Ishikawa (cell line): Measurements from ENCODE around the gene GRIA4.

Experiments used
- CEBPB ChIP-seq: IDR thresholded peaks from 2 replicates; pipeline ENCODE4 v1.6.1; 2012
- CREB1 ChIP-seq: IDR thresholded peaks from 2 replicates; pipeline ENCODE4 v1.6.1; 2012; ENCODE audit warnings: low read depth
- EGR1 ChIP-seq: IDR thresholded peaks from 2 replicates; pipeline ENCODE4 v1.6.1; 2012
- EP300 ChIP-seq: IDR thresholded peaks from 2 replicates; pipeline ENCODE4 v1.6.1; 2012; ENCODE audit warnings: borderline replicate concordance
- RAD21 ChIP-seq: IDR thresholded peaks from 2 replicates; pipeline ENCODE4 v1.6.1; 2012; ENCODE audit warnings: low read depth
- TAF1 ChIP-seq: IDR thresholded peaks from 2 replicates; pipeline ENCODE4 v1.6.1; 2012; ENCODE audit warnings: low read depth, mild to moderate bottlenecking
- TCF12 ChIP-seq: IDR thresholded peaks from 2 replicates; pipeline ENCODE4 v1.6.1; 2012; ENCODE audit warnings: low read depth
- TEAD4 ChIP-seq: IDR thresholded peaks from 2 replicates; pipeline ENCODE4 v1.6.1; 2012
- YY1 ChIP-seq: IDR thresholded peaks from 2 replicates; pipeline ENCODE4 v1.6.1; 2012; ENCODE audit warnings: low read depth
- ZBTB7A ChIP-seq: IDR thresholded peaks from 2 replicates; pipeline ENCODE4 v1.6.1; 2012; ENCODE audit warnings: low read depth
- TF ChIP-seq, protein P1 (sequence below): IDR thresholded peaks from 2 replicates; pipeline ENCODE4 v1.6.1; 2012
- TF ChIP-seq, protein P2 (sequence below): IDR thresholded peaks from 2 replicates; pipeline ENCODE4 v1.6.1; 2012; ENCODE audit warnings: low read depth, mild to moderate bottlenecking
- TF ChIP-seq, protein P3 (sequence below): IDR thresholded peaks from 2 replicates; pipeline ENCODE4 v1.6.1; 2012

DNA sequence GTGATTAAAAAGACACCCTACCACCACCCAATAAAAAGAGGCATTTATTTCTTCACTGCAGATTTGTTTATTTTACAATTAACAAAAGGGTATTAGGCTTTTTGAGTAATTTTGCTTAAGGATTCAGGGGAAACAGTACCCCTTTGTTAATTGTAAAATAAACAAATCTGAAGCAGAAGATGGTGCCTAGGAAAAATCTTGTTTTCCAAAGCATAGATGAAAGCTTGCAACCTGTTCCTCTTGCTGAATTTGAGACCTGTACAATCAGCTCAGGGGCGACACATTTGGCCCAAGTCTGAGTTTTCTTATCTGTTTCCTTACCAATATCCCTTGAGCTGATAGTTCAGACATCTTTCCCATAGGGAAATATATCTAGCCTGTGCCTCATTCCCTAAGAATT is 171.9 kb downstream of the GRIA4 start:
- no peak for TF ChIP-seq ZBTB7A
- TF ChIP-seq, protein P1, sequence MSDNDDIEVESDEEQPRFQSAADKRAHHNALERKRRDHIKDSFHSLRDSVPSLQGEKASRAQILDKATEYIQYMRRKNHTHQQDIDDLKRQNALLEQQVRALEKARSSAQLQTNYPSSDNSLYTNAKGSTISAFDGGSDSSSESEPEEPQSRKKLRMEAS: no peak
- no peak for TF ChIP-seq EGR1
- no peak for TF ChIP-seq EP300
- TF ChIP-seq YY1: no peak
- no peak for TF ChIP-seq RAD21
- no peak for TF ChIP-seq TEAD4
- TF ChIP-seq CREB1: no peak
- no peak for TF ChIP-seq TCF12
- TF ChIP-seq CEBPB: no peak
- TF ChIP-seq, protein P2, sequence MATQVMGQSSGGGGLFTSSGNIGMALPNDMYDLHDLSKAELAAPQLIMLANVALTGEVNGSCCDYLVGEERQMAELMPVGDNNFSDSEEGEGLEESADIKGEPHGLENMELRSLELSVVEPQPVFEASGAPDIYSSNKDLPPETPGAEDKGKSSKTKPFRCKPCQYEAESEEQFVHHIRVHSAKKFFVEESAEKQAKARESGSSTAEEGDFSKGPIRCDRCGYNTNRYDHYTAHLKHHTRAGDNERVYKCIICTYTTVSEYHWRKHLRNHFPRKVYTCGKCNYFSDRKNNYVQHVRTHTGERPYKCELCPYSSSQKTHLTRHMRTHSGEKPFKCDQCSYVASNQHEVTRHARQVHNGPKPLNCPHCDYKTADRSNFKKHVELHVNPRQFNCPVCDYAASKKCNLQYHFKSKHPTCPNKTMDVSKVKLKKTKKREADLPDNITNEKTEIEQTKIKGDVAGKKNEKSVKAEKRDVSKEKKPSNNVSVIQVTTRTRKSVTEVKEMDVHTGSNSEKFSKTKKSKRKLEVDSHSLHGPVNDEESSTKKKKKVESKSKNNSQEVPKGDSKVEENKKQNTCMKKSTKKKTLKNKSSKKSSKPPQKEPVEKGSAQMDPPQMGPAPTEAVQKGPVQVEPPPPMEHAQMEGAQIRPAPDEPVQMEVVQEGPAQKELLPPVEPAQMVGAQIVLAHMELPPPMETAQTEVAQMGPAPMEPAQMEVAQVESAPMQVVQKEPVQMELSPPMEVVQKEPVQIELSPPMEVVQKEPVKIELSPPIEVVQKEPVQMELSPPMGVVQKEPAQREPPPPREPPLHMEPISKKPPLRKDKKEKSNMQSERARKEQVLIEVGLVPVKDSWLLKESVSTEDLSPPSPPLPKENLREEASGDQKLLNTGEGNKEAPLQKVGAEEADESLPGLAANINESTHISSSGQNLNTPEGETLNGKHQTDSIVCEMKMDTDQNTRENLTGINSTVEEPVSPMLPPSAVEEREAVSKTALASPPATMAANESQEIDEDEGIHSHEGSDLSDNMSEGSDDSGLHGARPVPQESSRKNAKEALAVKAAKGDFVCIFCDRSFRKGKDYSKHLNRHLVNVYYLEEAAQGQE: no peak
- TF ChIP-seq, protein P3, sequence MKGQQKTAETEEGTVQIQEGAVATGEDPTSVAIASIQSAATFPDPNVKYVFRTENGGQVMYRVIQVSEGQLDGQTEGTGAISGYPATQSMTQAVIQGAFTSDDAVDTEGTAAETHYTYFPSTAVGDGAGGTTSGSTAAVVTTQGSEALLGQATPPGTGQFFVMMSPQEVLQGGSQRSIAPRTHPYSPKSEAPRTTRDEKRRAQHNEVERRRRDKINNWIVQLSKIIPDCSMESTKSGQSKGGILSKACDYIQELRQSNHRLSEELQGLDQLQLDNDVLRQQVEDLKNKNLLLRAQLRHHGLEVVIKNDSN: no peak
- TF ChIP-seq TAF1: no peak
